ENCODE data around the gene ITSN1. TPM values are rescaled to one million over a fixed set of nuclear protein-coding genes. Genes with fewer than 3 reads are reported as not detected.

ITSN1 gene
- total and polyA plus RNA-seq, 2 of the 13 experiments (the other 11 are each of a cell fraction or from before 2014, with no cell fraction given), result 26.1 to 33.8 TPM

DNA sequence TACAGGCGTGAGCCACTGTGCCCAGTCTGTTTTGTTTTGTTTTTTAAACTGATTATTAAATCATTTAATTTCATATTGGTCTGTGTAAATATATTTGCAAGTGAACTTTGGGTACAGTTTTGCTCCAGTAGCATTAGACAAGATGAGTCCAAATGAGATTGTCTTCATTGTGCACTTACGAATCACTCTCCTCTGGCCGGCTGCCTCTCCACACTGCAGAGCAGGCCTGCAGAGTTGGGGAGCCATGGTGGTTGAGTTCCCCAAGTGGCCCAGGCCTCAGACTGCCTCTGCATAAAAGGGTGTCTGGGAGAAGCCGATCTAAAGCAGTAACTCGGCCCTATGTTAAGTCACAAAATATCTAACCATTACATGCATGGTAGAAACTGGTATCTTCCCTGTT is 198.5 kb downstream of the ITSN1 start:
- no peaks in the 10 kb centered on the region for H3K9me3 ChIP-seq (ENCODE audit: low read length)
- CTCF ChIA-PET (ENCODE audit: low intra/inter-chr PET ratio, low total read pairs), result no interaction called here
- H3K27me3 ChIP-seq (ENCODE audit: control insufficient read depth in 1 of 2, insufficient read depth in 2 of 2, low read length in 2 of 2), result no peaks in the 10 kb centered on the region
- no peak overlapping the region for H3K9ac ChIP-seq (ENCODE audit: insufficient read depth, low read depth, low read length)
- H3K4me1 ChIP-seq (ENCODE audit: insufficient read depth, low read length), result peaks cover 37% of the 10 kb centered on the region
- H3K4me3 ChIP-seq (replicated peaks in 1 of 3; ENCODE audit: insufficient read depth in 1 of 3, low read depth in 2 of 3, low read length in 3 of 3), result no peak overlapping the region
- no peak for TF ChIP-seq ZBTB3 (CRISPR knock-in tag; IDR thresholded peaks at IDR 0.05; ENCODE audit: borderline replicate concordance, low read depth)
- no peak for TF ChIP-seq ZBTB1 (CRISPR knock-in tag; IDR thresholded peaks at IDR 0.05; ENCODE audit: borderline replicate concordance)
- no peak for TF ChIP-seq PAWR (CRISPR knock-in tag; IDR thresholded peaks at IDR 0.05; ENCODE audit: borderline replicate concordance)
- TF ChIP-seq, protein P1, sequence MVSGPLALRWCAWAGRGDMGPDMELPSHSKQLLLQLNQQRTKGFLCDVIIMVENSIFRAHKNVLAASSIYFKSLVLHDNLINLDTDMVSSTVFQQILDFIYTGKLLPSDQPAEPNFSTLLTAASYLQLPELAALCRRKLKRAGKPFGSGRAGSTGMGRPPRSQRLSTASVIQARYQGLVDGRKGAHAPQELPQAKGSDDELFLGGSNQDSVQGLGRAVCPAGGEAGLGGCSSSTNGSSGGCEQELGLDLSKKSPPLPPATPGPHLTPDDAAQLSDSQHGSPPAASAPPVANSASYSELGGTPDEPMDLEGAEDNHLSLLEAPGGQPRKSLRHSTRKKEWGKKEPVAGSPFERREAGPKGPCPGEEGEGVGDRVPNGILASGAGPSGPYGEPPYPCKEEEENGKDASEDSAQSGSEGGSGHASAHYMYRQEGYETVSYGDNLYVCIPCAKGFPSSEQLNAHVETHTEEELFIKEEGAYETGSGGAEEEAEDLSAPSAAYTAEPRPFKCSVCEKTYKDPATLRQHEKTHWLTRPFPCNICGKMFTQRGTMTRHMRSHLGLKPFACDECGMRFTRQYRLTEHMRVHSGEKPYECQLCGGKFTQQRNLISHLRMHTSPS (CRISPR knock-in tag; IDR thresholded peaks at IDR 0.05; ENCODE audit: low read depth), result no peak
- TF ChIP-seq GATAD1 (CRISPR knock-in tag; IDR thresholded peaks at IDR 0.05), result no peak
- TF ChIP-seq ZNF616 (CRISPR knock-in tag; IDR thresholded peaks at IDR 0.05; ENCODE audit: low read depth), result no peak
- no peak for TF ChIP-seq FOXP1 (IDR thresholded peaks at IDR 0.05)
- TF ChIP-seq FOXP1 (CRISPR knock-in tag; IDR thresholded peaks at IDR 0.05), result no peak
- TF ChIP-seq FOXK2 (IDR thresholded peaks at IDR 0.05), result no peak
- no peak for TF ChIP-seq BCL6 (CRISPR knock-in tag; IDR thresholded peaks at IDR 0.05)
- TF ChIP-seq, protein P2, sequence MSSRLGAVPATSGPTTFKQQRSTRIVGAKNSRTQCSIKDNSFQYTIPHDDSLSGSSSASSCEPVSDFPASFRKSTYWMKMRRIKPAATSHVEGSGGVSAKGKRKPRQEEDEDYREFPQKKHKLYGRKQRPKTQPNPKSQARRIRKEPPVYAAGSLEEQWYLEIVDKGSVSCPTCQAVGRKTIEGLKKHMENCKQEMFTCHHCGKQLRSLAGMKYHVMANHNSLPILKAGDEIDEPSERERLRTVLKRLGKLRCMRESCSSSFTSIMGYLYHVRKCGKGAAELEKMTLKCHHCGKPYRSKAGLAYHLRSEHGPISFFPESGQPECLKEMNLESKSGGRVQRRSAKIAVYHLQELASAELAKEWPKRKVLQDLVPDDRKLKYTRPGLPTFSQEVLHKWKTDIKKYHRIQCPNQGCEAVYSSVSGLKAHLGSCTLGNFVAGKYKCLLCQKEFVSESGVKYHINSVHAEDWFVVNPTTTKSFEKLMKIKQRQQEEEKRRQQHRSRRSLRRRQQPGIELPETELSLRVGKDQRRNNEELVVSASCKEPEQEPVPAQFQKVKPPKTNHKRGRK (CRISPR knock-in tag; IDR thresholded peaks at IDR 0.05), result no peak
- no peak for TF ChIP-seq KMT2B (CRISPR knock-in tag; IDR thresholded peaks at IDR 0.05)
- TF ChIP-seq CREB1 (IDR thresholded peaks at IDR 0.05), result no peak
- no peak for TF ChIP-seq CREB1 (CRISPR knock-in tag; IDR thresholded peaks at IDR 0.05)
- TF ChIP-seq KDM1A (CRISPR knock-in tag; IDR thresholded peaks at IDR 0.05), result no peak
- TF ChIP-seq, protein P3, sequence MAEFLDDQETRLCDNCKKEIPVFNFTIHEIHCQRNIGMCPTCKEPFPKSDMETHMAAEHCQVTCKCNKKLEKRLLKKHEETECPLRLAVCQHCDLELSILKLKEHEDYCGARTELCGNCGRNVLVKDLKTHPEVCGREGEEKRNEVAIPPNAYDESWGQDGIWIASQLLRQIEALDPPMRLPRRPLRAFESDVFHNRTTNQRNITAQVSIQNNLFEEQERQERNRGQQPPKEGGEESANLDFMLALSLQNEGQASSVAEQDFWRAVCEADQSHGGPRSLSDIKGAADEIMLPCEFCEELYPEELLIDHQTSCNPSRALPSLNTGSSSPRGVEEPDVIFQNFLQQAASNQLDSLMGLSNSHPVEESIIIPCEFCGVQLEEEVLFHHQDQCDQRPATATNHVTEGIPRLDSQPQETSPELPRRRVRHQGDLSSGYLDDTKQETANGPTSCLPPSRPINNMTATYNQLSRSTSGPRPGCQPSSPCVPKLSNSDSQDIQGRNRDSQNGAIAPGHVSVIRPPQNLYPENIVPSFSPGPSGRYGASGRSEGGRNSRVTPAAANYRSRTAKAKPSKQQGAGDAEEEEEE (CRISPR knock-in tag; IDR thresholded peaks at IDR 0.05; ENCODE audit: borderline replicate concordance), result no peak
- no peak for TF ChIP-seq GATA4 (IDR thresholded peaks at IDR 0.05; ENCODE audit: borderline replicate concordance, low read depth)
- TF ChIP-seq NFE2L2 (IDR thresholded peaks at IDR 0.05; ENCODE audit: low read length), result no peak
- no peak for TF ChIP-seq CBX2 (IDR thresholded peaks at IDR 0.05; ENCODE audit: low read depth, low read length)
- TF ChIP-seq CBX2 (CRISPR knock-in tag; IDR thresholded peaks at IDR 0.05; ENCODE audit: low read depth), result no peak
- no peak for TF ChIP-seq SOX5 (CRISPR knock-in tag; IDR thresholded peaks at IDR 0.05; ENCODE audit: borderline replicate concordance)
- intact Hi-C loops (cut with micrococcal nuclease; ENCODE audit: unreplicated experiment), result no loop called here
- ATAC-seq (no peak), FAIRE-seq (no peak), DNase-seq (ENCODE audit: low spot score) (no peak)
- in situ Hi-C loops (cut with HindIII; ENCODE audit: extremely low pct_ligation_motif_present, low pct_unique_long_range_greater_than_20kb), result no loop called here
- H3K36me3 ChIP-seq (replicated peaks in 1 of 2; ENCODE audit: control insufficient read depth in 1 of 2, insufficient read depth in 2 of 2, low read length in 2 of 2), result peaks cover 2 to 8% of the 10 kb centered on the region in 2 experiments; a peak in 3 of 5 replicates
- BruUV-seq (replicated peaks), result no TSS peak
- H3K27ac ChIP-seq (ENCODE audit: extremely low read length, insufficient read depth, low read length), result no peak overlapping the region
- H2AFZ ChIP-seq (ENCODE audit: low read length), result no peak overlapping the region
- no peaks in the 10 kb centered on the region for H3K79me2 ChIP-seq (ENCODE audit: insufficient read depth, low read length)
- H4K20me1 ChIP-seq (ENCODE audit: insufficient read depth, low read length), result no peaks in the 10 kb centered on the region
- POLR2A ChIA-PET, result no interaction called here
- 95% methylated on average over 5 of the region's 5 CpGs for WGBS (ENCODE audit: low lambda C conversion rate)
- no peak overlapping the region for H3K4me2 ChIP-seq (ENCODE audit: low read depth, low read length)
